HG02759 (cell line): ENCODE data around the gene MMAA.

Experiments
- ATAC-seq: cut with Tn5 transposase; IDR thresholded peaks from one replicate; pipeline ENCODE4 v1.9.1; 2021; ENCODE audit warnings: mild to moderate bottlenecking, moderate library complexity; ENCODE audit not compliant: unreplicated experiment

The MMAA gene

DNA sequence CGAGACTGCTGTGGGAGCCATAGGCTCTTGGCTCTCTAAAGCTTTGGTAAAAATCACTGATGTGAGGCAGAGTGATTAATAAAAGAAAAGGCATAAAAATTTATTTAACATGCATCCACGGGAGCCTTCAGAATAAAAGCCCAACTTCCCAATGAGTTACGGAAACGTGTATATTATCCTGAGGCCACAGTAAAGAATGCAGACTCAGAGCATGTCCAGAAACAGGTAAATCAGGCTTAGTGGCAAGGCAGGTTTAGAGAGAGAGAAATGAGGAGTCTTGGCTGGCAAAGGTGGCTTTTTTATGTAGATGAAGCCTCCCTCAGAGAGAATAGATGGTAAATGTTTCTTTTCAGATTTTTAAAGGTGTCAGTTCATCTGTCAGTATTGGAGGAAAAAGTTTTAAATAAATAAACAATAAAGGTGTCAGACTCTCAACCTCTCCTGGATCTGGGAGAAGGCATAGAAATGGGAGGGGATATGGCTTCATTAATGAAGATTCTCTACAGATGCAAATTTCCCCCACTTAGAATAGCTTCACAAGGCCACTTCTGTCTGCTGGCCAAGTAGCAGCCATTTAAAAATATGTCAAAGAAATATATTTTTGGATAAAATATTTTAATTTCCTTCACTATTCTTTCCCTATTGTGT is 84.8 kb downstream of the MMAA start:
- ATAC-seq = no peak

DNA sequence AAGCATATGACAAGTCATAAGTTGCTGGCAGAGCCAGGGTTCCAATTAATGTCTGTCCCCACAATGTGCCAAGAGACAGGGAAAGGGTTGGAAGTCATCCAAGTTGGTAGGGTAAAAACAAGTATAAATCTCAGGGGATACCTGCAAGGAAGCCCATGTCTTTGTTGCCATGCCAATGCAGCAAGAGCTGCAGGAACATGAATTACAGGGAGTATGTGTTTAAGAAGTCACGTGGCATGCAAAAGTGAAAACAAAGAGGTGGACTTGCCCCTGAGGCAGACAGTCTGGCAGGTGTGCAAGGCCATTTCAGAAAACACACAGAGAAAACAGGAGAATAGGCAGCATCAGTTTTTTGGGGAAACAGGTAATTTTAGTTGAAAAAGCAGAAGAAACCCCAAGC is 90.2 kb downstream of the MMAA start:
- ATAC-seq = no peak
